Testis (tissue), 3 donors: ENCODE data around the gene C11orf68. TPM values are rescaled to one million over a fixed set of nuclear protein-coding genes. Genes with fewer than 3 reads are reported as not detected.

Source experiments
- DNase-seq: peaks from one replicate; pipeline ENCODE4 v3.0.0-alpha.2; 2019
- H3K27ac ChIP-seq, 2 donors: fragments of 200-600 bp; sonication (generic); one replicate each; pipeline ENCODE4 v1.5.1; 2019
- H3K27me3 ChIP-seq: fragments of 200-600 bp; sonication (generic); one replicate; pipeline ENCODE4 v1.5.1; 2019
- H3K36me3 ChIP-seq: fragments of 200-600 bp; sonication (generic); one replicate; pipeline ENCODE4 v1.5.1; 2017; ENCODE audit warnings: low read depth; ENCODE audit errors: missing control alignments
- H3K4me1 ChIP-seq: fragments of 200-600 bp; sonication (generic); one replicate; pipeline ENCODE4 v1.5.1; 2019
- H3K4me3 ChIP-seq, 2 donors: fragments of 200-600 bp; sonication (generic); one replicate each; pipeline ENCODE4 v1.5.1; 2017 to 2019
- H3K9me3 ChIP-seq: fragments of 200-600 bp; sonication (generic); one replicate; pipeline ENCODE4 v1.5.1; 2017
- CTCF ChIP-seq, 3 experiments: fragments of 450-650 bp in 2 of 3; fragments of 200-600 bp in 1 of 3; sonication (generic) in 1 of 3; IDR thresholded peaks; one replicate each; pipeline ENCODE4 v1.5.1; 2016 to 2019; ENCODE audit warnings: antibody characterized with exemption in 3 of 3, mild to moderate bottlenecking in 2 of 3, moderate library complexity in 1 of 3
- POLR2A ChIP-seq: fragments of 450-650 bp; IDR thresholded peaks from one replicate; pipeline ENCODE4 v1.6.1; 2017; ENCODE audit warnings: antibody characterized with exemption, mild to moderate bottlenecking, moderate library complexity
- WGBS, 2 donors: methylation state at CpG; one replicate each; pipeline ENCODE4 v1.1.5; 2018; 5-methylcytosine and 5-hydroxymethylcytosine counted together
- intact Hi-C: fragments of 100-400 bp; cut with DNase I; formaldehyde crosslinking; loops from one replicate; pipeline ENCODE4 v1.15.1; 2023; ENCODE audit warnings: low total_unique reads
- polyA plus RNA-seq: library from polyadenylated mRNA; stranded (reverse); fragments of 350-450 nt; fragmentation: Illumina TruSeq; extraction: RNeasy Lipid Tissue Mini Kit (QIAGEN cat#74804); gene quantifications from one replicate; pipeline ENCODE4 v1.2.3, GENCODE V29; 2014; ENCODE audit warnings: low read depth, low replicate concordance; ENCODE audit not compliant: insufficient read depth
- total RNA-seq, 2 donors: library from RNA; depleted of rRNA; stranded (reverse); fragments of >200 nt; gene quantifications; one replicate each; pipeline ENCODE4 v1.2.3, GENCODE V29; 2016

C11orf68 gene
- total and polyA plus RNA-seq, 3 donors from 2014 or later, result 54.4 to 89.2 (median 54.8) TPM

DNA sequence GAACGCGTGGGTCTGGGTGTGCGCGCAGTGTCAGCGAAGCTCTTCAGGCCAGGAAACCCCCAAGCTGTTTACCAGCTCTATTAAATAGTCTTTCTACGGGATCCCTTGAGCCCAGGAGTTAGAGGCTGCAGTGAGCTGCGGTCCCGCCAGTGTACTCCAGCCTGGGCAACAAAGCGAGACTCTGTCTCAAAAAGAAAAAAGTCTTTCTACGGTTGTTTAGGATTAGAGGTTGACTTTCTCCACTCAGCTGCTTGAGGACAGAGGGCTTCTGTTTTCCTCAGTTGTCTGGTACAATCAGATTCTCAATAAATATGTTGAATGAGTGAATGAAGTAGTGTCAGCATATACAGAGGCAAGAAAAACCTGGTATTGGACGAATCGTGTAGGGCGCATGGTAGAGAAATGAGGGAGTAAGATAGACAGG is 43.3 kb upstream of the C11orf68 start:
- Histone ChIP-seq H3K4me3 (peak overlapping the region; percentile 96 to 99), H3K4me1 (peaks cover 19% of the 10 kb centered on the region), H3K27ac (peak overlapping the region; percentile 73 to 88), H3K27me3 (no peaks in the 10 kb centered on the region), H3K9me3 (no peaks in the 10 kb centered on the region), H3K36me3 (no peaks in the 10 kb centered on the region)
- DNase-seq, result no peak
- intact Hi-C loops, result no loop called here
- TF ChIP-seq CTCF (IDR thresholded peaks at IDR 0.05), result no peak
- TF ChIP-seq POLR2A, result no peak
- 1 to 6% methylated on average over 8 to 11 of the region's 13 CpGs for WGBS, 2 donors

DNA sequence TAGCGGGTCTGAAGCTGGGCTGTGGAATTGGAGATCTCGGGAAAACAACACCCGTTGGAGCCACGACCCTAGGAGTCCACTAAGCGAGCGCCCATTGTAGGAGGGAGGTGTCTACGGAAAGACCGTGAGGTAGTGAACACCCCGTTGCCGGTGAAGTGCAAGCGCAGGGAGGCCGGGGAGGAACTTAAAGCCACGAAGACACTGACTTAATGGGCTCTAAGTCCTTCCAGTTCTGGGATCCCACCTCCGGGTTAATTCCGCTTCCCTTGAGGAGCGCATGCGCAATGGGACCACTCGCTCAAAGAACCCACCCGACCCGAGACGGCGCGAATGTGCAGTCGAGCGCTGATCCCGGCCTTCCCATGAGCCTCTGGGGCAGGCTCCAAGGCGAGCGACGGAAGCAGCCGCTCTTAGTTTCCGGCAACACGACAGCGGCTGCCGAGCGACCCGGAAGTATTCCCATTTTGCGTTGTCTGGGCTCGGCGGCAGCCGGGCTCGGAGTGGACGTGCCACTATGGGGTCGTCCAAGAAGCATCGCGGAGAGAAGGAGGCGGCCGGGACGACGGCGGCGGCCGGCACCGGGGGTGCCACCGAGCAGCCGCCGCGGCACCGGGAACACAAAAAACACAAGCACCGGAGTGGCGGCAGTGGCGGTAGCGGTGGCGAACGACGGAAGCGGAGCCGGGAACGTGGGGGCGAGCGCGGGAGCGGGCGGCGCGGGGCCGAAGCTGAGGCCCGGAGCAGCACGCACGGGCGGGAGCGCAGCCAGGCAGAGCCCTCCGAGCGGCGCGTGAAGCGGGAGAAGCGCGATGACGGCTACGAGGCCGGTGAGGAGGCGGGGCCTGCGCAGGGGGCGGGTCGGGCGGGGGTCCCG is 42.6 kb upstream of the C11orf68 start, which contains the start of gene SART1:
Gene SART1, plus strand, starts transcription at position 468 of the 874 bp plus-strand sequence. Its CDS starts 47 bp downstream, at position 515.
- peaks cover 19% of the 10 kb centered on the region for H3K4me1 ChIP-seq
- WGBS, 2 donors, result 0% methylated on average over 19 to 71 of the region's 97 CpGs
- TF ChIP-seq POLR2A, result peak; percentile 18
- TF ChIP-seq CTCF (IDR thresholded peaks at IDR 0.05), result peak in 1 of 3 experiments; percentile 16
- no peaks in the 10 kb centered on the region for H3K9me3 ChIP-seq
- peak within 1 kb of the TSS; percentile 73 to 88 for H3K27ac ChIP-seq
- DNase-seq, result peak; percentile 99
- intact Hi-C loops, result no loop called here
- H3K36me3 ChIP-seq, result no peaks in the 10 kb centered on the region
- H3K27me3 ChIP-seq, result no peaks in the 10 kb centered on the region
- H3K4me3 ChIP-seq, result peak within 1 kb of the TSS; percentile 96 to 99

- 22 to 35% methylated on average over 16 of the region's 16 CpGs for WGBS, 2 donors
- intact Hi-C loops, result no loop called here
Measured at GRCh38 chr11:65960824-65961266, 42.0 kb upstream of the C11orf68 start.

GRCh38 chr11:65958774-65959420 is 40.0 kb upstream of the C11orf68 start:
- Histone ChIP-seq H3K36me3 (no peaks in the 10 kb centered on the region), H3K27ac (no peak overlapping the region), H3K9me3 (no peaks in the 10 kb centered on the region), H3K27me3 (no peaks in the 10 kb centered on the region), H3K4me3 (no peak overlapping the region), H3K4me1 (peaks cover 18% of the 10 kb centered on the region)
- TF ChIP-seq POLR2A, result no peak
- no peak for TF ChIP-seq CTCF (IDR thresholded peaks at IDR 0.05)
- no peak for DNase-seq
- 75 to 79% methylated on average over 12 to 17 of the region's 17 CpGs for WGBS, 2 donors
- intact Hi-C loops, result no loop called here

More at GRCh38 chr11:65960824-65961266, 42.0 kb upstream of the C11orf68 start:
- Histone ChIP-seq H3K27me3 (no peaks in the 10 kb centered on the region), H3K27ac (peak overlapping the region; percentile 73 to 88), H3K36me3 (no peaks in the 10 kb centered on the region), H3K4me3 (peak overlapping the region; percentile 96 to 99), H3K9me3 (no peaks in the 10 kb centered on the region), H3K4me1 (peaks cover 19% of the 10 kb centered on the region)
- DNase-seq, result no peak
- TF ChIP-seq POLR2A (no peak), CTCF (IDR thresholded peaks at IDR 0.05) (no peak)
